AG10803 (cell line): Measurements from ENCODE around the gene E2F1.

Experiments used
- DNase-seq: peaks from one replicate; pipeline ENCODE4 v3.0.0; 2010; ENCODE audit warnings: low read depth
- H3K4me3 ChIP-seq: 2 replicates; pipeline ENCODE4 v1.5.1; 2011; ENCODE audit warnings: mild to moderate bottlenecking, low read length, control low read depth
- CTCF ChIP-seq: conservative IDR thresholded peaks from 2 replicates; pipeline ENCODE4 v1.5.1; 2011; ENCODE audit warnings: mild to moderate bottlenecking, low read length, control low read depth, inconsistent platforms

The E2F1 gene

GRCh38 chr20:33729101-33729500 lies 42.9 kb upstream of the E2F1 start:
- DNase-seq = no peak
- H3K4me3 ChIP-seq = no peak overlapping the region
- TF ChIP-seq CTCF = no peak

GRCh38 chr20:33728463-33728862 lies 42.3 kb upstream of the E2F1 start:
- H3K4me3 ChIP-seq = no peak overlapping the region
- no peak for TF ChIP-seq CTCF
- DNase-seq = no peak

GRCh38 chr20:33727806-33728205 lies 41.6 kb upstream of the E2F1 start:
- DNase-seq = no peak
- no peak for TF ChIP-seq CTCF
- no peak overlapping the region for H3K4me3 ChIP-seq

- no peak for TF ChIP-seq CTCF
- H3K4me3 ChIP-seq = no peak overlapping the region
- no peak for DNase-seq
Observed at GRCh38 chr20:33727115-33727479, 40.9 kb upstream of the E2F1 start.

- H3K4me3 ChIP-seq = no peak overlapping the region
- no peak for DNase-seq
- TF ChIP-seq CTCF = no peak
Observed at GRCh38 chr20:33725607-33726264, 39.6 kb upstream of the E2F1 start.

GRCh38 chr20:33724439-33725094 lies 38.4 kb upstream of the E2F1 start:
- DNase-seq = peak; percentile 33
- TF ChIP-seq CTCF = no peak
- no peak overlapping the region for H3K4me3 ChIP-seq

GRCh38 chr20:33721391-33722140 lies 35.4 kb upstream of the E2F1 start:
- no peak overlapping the region for H3K4me3 ChIP-seq
- no peak for TF ChIP-seq CTCF
- no peak for DNase-seq
